Eye (tissue), 1 donor: Measurements from ENCODE around the gene TRIM49D2.
"Not testable (repeated sequence)": the region's sequence is repeated elsewhere in the genome, so short reads cannot be mapped to it uniquely, and the experiment has no call there.

Experiments
- DNase-seq: peaks from one replicate; pipeline ENCODE4 v3.0.0-alpha.2; 2015

Gene TRIM49D2, protein sequence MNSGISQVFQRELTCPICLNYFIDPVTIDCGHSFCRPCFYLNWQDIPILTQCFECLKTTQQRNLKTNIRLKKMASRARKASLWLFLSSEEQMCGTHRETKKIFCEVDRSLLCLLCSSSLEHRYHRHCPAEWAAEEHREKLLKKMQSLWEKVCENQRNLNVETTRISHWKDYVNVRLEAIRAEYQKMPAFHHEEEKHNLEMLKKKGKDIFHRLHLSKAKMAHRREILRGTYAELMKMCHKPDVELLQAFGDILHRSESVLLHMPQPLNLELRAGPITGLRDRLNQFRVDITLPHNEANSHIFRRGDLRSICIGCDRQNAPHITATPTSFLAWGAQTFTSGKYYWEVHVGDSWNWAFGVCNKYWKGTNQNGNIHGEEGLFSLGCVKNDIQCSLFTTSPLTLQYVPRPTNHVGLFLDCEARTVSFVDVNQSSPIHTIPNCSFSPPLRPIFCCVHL

GRCh38 chr11:89923764-89924163 lies at the start of gene TRIM49D2:
TSS of gene TRIM49D2 (plus strand) at chr11:89924064. CDS start at chr11:89926762, 2,698 bp downstream.
- not testable (repeated sequence) for DNase-seq

DNA sequence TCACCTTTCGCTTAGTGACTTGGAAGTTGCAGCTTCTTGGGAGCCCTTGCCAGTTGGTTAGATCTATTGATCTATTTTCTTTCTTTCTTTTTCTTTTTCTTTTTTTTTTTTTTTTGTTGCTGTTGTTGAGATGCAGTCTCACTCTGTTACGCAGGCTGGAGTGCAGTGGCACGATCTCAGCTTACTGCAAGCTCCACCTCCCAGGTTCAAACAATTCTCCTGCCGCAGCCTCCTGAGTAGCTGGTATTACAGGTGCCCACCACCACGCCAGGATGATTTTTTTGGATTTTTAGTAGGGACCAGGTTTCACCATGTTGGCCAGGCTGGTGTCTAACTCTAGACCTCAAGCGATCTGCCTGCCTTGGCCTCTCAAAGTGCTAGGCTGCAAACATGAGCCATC lies 46.4 kb upstream of the TRIM49D2 start:
- not testable (repeated sequence) for DNase-seq

GRCh38 chr11:89893245-89893644 lies 30.6 kb upstream of the TRIM49D2 start:
- not testable (repeated sequence) for DNase-seq

DNA sequence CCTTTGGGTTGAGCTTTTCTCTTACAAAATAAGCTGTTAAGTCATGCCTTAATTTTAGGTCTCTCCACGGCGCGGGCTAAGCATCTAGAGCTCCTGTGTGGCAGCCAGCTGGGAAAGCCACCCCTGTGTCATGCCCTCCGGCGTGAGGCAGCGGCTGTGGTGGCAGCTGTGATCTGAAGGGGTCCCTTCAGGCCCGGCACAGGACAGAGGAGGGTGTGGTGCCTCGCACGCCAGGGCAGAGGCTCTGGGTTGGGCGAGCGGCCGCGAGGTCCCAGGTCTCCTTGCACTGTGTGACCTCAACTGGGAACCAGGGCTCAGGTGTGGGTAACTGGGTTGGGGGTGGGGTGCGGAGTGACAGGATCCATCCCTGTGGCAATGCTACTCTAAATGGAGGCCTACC lies 23.1 kb upstream of the TRIM49D2 start:
- not testable (repeated sequence) for DNase-seq

GRCh38 chr11:89922195-89922660 lies 1.6 kb upstream of the TRIM49D2 start, which contains the start of gene TRIM49D1:
TSS of gene TRIM49D1 (minus strand) at chr11:89922245. CDS start at chr11:89917710, 4,535 bp downstream.
- DNase-seq, result no peak

- DNase-seq, result not testable (repeated sequence)
Observed at GRCh38 chr11:89960833-89961232, 37.0 kb downstream of the TRIM49D2 start.

DNA sequence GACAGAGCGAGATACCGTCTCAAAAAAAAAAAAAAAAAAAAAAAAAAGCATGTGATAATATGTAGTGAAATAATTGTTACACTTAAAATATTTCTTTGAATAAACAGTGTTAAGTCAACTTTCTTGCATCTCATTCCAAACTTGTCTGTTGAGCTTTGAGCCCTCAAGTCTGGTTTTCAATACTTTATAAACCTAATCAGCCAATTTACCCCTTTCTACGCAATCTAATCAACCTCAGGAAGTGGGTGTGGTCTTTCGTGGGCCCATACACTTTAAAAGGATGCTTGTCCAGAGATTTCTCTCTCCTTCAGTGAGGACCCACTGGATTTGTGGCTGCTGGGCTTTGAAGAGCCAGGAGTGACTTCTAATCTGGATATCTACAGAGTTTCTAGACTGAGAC lies 41.9 kb downstream of the TRIM49D2 start, which contains the start of gene TRIM64:
TSS of gene TRIM64 (plus strand) at position 301 of the 400 bp plus-strand sequence. CDS start 2,467 bp downstream, outside the sequence.
- not testable (repeated sequence) for DNase-seq
